Raji (cell line): ENCODE results near the gene CERT1.

Experiments used
- POLR2A ChIP-seq: IDR thresholded peaks from 2 replicates; pipeline ENCODE4 v1.6.1; 2011; ENCODE audit warnings: low read depth, low read length, control low read depth; ENCODE audit not compliant: insufficient read depth

CERT1 gene

DNA sequence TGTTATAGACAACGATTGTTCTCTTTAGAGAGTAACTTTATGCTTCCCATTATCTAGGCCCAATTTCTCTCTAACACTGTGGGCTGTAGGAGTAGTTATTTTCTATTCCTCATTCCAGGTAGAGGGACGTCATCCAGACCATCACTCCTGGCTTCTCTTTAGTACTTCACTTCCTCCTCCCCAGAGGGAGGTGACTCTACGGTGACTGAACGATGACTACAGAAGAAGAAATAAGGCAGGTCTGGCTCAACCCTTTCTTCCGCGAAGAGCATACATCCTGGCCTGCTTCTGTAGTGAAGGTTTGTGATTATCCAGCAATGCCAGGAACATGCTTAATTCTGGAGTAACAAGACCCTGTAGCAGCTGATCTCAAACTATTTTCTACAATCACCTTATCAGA is 123.6 kb downstream of the CERT1 start:
- no peak for TF ChIP-seq POLR2A

DNA sequence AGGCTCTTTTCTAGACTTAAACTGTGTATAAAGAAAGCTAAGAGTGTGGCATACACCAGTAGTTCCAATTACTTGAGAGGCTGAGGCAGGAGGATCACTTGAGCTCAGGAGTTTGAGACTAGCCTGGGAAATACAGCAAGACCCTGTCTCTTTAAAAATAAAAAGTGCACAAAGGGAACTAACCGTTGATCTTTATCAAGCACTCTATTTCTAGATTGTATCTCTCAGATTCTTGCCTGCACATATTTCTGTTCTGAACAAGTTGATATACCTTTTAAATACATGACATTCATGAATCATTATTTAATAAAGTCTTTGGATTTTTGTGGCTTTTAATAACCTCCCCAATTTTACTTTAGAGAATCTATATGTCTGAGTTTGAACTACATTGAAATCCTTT is 127.2 kb downstream of the CERT1 start:
- TF ChIP-seq POLR2A: no peak

DNA sequence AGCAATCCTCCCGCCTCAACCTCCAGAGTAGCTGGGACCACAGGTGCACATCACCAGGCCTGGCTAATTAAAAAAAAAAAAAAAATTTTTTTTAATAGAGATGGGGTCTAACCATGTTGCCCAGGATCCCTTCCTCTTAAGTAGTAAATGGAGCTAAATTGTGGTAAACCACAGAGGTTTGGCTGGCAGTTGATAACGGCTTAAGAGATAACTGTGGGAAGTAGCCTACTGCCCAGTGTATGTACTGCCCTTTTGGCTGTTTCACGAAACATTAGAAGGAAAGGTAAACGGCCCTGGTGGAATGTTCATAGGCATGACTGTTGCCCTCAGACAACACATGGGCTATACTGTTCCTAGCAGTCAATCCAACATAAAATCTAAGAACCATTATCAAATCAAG is 130.0 kb downstream of the CERT1 start:
- no peak for TF ChIP-seq POLR2A

DNA sequence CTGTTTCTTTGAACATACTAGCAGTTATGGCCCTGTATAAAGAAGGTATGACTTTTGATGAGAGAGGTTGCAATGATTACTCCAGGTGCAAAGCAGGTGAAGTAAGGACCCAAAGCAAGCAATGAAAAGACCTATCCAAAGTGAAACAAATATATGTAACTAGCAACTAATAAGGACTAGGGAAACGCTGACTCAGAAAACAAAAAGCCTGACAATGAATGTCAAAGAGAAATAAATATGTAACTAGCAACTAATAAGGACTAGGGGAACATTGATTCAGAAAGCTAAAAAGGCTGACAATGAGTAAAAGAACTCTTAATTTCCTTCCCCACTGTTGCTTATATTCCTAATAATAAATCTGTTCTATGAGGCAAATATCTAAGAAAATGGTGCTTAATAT is 131.3 kb downstream of the CERT1 start:
- TF ChIP-seq POLR2A: no peak

DNA sequence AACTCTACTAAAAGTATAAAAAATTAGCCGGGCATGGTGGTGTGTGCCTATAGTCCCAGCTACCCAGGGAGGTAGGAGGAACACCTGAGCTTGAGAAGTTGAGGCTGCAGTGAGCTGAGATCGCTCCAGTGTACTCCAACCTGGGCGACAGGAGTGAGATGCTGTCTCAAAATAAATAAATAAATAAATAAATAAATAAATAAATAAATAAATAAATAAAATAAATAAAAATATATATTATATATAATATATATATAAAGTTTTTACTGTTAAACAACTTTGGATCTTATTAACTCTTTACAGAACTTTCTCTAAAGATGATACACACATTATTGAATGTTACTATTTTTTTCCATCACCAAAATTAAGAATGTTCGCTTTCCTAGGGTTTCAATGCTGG is 136.0 kb downstream of the CERT1 start:
- no peak for TF ChIP-seq POLR2A

DNA sequence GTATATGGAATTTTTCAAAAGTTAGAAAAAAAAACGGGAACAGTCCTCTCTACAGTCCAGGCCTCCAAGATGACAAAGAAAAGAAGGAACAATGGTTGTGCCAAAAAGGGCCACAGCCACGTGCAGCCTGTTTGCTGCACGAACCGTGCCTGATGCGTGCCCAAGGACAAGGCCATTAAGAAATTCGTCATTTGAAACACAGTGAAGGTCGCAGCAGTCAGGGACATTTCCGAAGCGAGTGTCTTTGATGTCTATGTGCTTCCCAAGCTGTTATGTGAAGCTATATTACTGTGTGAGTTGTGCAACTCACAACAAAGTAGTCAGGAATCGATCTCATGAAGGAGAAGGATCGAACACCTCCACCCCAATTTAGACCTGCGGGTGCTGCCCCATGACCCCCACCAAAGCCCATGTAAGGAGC is 137.0 kb downstream of the CERT1 start:
- TF ChIP-seq POLR2A: no peak

DNA sequence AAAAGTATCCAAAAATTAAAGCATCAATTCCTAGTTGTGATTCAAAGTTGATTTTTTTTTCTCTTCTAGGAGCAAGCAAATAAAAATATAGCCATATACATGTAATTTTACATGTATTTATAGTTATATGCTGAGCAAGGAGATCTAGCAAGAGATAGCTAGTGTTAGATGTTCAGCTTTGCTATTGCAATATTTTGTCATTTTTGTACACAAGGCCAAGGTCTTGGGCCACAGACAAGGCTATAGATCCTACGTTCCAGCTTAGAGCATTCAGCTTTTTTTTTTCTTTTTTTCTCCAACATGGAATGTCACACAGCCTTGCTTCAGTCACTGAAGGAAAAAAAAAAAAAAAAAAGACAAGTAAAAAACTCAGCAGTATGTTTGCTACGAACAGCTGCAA is 137.6 kb downstream of the CERT1 start:
- TF ChIP-seq POLR2A: no peak

DNA sequence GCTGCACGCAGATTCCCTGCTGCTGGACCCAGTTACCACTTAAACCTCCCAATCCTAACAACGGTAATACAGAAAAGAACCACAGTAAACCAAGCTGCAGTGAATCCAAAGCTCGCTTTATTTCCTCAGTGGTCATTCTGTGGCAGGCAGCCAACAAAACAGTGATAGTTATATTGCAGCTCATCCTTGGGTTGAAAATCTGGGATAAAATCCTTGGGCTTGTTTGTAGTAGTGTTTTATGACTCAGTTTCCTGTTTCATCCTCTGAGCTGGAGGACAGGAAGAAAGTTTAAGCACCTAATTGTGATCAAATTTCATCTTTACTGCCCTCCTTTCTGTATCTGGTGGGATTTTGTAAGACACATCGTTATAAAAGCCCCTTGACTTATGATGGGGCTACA is 143.0 kb downstream of the CERT1 start:
- no peak for TF ChIP-seq POLR2A

DNA sequence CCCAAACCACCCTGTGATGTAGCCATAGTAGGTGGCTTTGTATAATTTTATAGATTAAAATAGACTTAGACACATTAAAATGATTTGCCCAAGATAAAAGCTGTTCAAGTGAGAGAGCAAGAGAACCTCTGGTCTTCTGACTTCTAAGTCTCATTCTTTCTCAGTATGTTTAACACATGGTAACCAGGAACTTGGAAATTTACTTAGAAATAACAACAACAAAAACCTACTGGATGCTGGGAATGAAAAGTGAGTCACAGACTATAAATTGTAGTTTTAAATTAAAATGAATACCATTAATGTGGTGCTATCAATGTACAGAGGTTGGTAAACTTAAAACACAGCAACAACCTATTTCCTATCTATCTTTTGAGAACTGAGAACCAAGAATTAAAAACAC is 144.0 kb downstream of the CERT1 start:
- no peak for TF ChIP-seq POLR2A

DNA sequence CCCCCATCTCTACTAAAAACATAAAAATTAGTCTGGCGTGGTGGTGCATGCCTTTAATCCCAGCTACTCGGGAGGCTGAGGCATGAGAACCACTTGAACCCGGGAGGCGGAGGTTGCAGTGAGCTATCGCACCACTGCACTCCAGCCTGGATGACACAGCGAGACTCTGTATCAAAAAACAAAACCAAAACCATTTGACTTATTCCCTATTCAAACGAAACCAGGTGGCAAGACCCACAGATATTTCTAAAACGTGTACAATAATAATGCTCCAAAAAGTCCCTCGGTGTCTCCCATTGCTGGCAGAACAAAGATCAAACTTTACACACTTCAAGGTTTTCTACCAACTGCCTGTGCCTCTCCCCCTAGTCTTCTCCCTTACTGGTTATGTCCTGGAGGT is 144.6 kb downstream of the CERT1 start:
- no peak for TF ChIP-seq POLR2A

DNA sequence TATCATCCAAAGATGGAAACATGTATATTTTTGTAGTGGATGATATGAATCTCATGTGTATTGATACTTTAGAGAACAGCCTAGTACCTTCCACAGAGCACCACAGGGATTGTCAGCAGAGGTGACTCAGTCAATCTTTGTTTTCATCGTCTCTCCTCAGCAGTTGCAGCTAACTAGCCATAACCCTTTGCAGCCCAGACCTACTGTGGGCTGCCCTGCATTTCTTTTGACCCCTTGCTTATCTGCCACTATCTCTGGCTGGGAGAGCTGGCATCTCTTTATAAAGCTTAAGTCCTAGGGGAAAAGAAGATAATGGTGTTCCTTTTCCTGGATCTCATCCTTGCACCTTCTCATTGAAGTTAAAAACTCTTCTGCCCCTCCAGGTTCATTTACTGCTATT is 145.7 kb downstream of the CERT1 start:
- no peak for TF ChIP-seq POLR2A

DNA sequence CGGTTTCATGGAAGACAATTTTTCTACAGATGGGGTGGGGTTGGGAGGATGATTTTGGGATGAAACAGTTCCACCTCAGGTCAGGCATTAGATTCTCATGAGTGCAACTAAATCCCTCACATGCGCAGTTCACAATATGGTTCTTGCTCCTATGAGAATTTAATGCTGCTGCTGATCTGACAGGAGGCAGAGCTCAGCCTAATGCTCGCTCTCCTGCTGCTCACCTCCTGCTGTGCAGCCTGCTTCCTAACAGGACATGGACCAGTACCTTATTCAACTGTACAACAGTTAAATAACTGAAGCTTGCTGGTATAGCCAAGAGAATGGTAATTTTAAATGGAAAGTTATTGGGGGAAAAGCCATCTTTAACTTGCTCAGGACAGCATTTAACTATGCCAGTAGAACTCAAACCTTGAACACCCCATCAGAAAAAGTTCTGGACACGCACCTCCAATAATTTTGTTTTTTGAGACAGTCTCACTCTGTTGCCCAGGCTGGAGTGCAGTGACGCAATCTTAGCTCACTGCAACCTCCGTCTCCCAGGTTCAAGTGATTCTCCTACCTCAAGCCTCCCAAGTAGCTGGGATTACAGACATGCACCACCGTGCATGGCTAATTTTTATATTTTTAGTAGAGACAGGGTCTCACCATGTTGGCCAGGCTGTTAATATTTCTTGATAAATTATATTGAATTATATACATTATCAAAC is 146.7 kb downstream of the CERT1 start:
- no peak for TF ChIP-seq POLR2A

DNA sequence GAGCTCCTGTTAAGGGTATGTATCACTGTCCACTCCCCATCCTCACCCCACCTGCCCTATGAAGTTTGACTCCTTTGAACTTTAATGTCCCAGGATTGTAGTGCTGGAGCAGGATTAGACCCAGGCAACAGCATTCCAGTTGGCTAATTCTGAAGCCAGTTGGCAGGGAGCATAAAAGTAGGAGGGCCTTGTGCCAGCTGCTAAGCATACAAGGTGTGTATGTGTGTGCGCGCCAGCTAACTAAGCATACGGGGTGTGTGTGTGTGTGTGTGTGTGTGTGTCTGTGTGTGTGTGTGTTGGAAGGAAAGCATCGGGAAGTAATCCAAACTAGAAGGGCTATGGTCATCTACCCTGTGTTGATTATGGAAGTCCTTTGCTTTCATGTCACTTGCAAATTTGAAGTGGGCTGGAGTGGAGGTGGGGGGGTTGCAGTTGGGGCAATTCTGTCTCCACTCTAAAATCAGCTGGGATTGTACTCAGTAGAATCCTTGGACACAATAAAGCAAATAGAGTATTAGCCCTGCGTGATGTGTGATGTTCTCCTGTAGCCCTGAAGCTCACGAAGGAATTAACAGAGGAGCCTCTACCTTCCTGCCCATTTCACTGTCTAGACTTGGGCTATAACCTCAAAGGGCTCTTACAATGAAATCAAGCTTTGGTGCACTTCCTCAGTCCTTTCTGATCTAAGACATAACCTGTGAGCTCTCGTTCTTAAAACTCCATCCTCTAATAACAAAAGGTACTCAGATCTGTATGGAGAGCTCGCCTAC is 147.5 kb downstream of the CERT1 start:
- TF ChIP-seq POLR2A: no peak

DNA sequence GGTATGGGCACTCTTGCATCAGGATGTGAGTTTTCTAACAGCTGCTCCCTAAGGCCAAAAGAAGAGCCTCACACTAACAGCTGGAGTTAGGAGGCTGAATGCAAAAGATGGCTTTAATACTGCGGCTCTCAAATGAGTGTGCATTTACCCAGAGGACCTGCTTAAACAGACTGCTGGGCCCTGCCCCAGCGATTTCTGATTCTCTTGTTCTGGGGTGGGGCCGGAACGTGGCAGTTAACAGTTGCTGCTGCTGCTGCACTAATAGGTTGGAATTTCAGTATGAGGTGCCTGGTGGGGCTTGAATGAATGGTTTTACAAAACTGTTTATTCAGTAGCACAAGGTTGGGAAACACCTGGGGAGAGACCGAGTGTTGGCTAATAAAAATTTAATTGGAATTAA is 148.3 kb downstream of the CERT1 start:
- no peak for TF ChIP-seq POLR2A

DNA sequence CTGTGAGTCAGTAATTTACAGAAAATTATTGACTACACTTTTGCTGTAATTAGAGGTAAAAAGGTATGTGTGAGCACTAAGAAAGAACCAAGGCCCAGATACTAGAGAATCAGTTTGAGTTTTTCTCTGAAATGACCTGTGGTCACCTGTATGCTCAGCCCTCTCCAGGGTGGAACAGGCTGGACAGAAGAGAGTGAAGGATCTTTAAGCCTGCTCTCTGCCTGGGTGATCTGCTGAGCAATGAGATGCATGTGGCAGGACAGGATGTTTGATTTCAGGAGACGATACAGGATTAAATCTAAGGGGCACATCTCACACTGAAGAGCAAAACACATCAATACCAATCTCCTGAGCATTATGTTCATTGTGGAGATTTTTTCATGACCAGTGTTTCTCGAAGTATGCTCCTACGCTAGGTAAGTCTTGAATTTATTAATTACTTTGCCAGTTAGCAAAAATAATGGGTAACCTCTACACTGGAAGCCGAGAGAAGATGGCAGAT is 148.9 kb downstream of the CERT1 start:
- no peak for TF ChIP-seq POLR2A

DNA sequence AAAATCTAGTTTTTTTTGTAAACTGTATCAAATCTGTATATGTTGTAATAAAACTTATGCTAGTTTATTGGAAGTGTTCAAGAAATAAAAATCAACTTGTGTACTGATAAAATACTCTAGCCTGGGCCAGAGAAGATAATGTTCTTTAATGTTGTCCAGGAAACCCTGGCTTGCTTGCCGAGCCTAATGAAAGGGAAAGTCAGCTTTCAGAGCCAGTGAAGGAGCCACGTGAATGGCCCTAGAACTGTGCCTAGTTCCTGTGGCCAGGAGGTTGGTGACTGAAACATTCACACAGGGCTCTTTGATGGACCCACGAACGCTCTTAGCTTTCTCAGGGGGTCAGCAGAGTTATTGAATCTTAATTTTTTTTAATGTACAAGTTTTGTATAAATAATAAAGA is 150.1 kb downstream of the CERT1 start:
- no peak for TF ChIP-seq POLR2A
